K562 treated with DMSO at 1 percent for 4 hours (cell line): ENCODE data around the gene CCDC60. TPM values are rescaled to one million over a fixed set of nuclear protein-coding genes. Genes with fewer than 3 reads are reported as not detected.

ENCODE experiments used
- total RNA-seq: library from RNA; unstranded; fragments of 300-600 nt; gene quantifications from 2 replicates; pipeline ENCODE4 v1.2.3, GENCODE V29; 2022; ENCODE audit not compliant: insufficient read depth

CCDC60 gene
- total RNA-seq, result not detected in 2 replicates

DNA sequence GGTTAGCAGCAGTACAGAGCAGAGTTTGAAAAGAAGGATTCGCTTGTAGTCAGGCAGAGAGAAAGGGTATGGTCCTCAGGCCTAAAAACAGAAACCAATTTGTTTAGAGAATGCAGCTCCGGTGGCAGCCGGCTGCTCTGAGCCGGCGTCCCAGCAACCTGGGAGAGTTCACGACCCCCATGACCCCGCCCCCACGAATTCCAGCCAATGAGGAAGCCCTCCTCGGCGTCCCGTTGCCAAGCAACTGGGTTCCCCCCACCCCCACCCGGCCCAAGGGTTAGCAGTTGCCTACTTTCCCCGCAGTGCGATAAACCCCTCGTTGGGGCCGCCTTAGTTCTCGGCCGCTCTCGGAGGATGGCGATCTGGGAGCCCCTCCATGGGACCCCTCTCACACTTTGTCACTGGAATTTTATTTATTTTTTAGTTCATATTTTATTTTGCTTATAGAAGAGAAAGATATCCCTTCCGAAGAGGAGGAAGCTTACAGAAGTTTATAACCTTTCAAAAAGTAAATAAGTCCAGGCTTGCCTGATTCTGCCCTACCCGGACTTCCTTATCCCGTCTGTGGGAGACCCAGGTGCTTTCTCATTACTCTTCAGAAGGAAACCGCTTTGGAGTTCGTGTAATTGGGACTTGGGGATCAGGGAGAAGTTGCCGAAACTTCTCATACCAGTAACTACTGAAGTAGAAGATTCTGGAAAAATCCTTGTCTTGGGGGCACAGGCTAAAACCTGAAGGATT, at the start of gene CCDC60:
CCDC60 (plus strand) TSS at position 300 of the 741 bp plus-strand sequence. CDS start 448 bp downstream, outside the sequence.

Other genes with a start within 250 kb of the CCDC60 start
- not detected in 2 replicates for gene HSPB8, start 155.8 kb upstream of the CCDC60 start, total RNA-seq